Measurements from ENCODE around the gene ARRDC5.
"Not testable (repeated sequence)": the region's sequence is repeated elsewhere in the genome, so short reads cannot be mapped to it uniquely, and the experiment has no call there.

ARRDC5 gene
- long read RNA-seq, donor 1 = 0 reads
- long read RNA-seq, donor 2 = 0 reads
- long read RNA-seq, donor 3 = 0 reads
- long read RNA-seq, donor 4 = 0 reads
- long read RNA-seq, donor 5, partial matches to known transcripts = 5 of 5 reads
- long read RNA-seq, donor 5, other reads (novel, unspliced or antisense) = 0 of 5 reads
- long read RNA-seq, donor 6 = 0 reads
- long read RNA-seq, donor 7 = 0 reads
- long read RNA-seq, donor 8 = 0 reads

DNA sequence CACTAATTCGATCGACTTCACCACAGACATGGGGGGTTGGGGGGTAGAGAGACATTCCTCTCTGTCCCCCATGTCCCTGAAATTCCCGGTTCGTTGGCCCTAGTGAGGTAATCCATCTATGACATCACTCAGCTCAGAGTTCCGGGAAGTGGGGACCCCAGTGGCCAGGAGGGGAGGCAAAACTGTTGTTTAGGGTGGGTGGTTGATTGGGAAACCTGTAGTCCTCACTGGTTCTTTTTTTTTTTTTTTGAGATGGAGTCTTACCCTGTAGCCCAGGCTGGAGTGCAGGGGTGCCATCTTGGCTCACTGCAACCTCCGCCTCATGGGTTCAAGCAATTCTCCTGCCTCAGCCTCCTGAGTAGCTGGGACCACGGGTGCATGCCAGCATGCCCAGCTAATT, at the start of gene ARRDC5:
TSS of gene ARRDC5 (minus strand) at position 101 of the 400 bp plus-strand sequence. CDS start at position 30, 71 bp downstream.
- DNase-seq = no peak

DNA sequence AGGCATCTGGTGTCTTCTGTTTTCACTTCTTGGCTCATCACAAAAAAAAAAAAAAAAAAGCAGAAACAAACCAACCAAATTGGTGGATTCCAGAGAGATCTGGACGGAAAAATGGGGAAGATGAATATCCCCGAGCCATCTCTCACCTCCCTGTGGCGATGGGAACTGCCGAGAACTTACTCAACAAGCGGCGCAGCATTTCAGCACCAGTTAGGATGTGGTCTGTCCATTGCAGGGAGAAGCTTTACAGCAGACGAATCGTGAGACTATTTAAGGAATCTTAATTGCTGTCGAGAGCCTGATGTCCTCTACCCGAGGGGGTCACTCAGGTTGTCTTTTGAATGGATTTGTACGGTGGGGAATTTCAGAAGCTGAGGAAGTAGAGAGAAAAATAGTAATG, 49.0 kb upstream of the ARRDC5 start:
- DNase-seq = no peak

DNA sequence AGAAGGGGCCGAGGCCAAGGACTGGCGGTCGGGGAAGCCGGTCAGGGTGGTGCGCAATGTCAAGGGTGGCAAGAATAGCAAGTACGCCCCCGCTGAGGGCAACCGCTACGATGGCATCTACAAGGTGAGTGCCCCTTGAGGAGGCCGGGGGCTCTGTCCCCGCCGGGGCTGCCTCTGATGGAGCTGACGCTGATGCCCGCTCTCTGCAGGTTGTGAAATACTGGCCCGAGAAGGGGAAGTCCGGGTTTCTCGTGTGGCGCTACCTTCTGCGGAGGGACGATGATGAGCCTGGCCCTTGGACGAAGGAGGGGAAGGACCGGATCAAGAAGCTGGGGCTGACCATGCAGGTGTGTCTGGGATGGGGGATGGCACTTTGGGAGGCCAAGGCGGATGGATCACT, 48.0 kb upstream of the ARRDC5 start:
- DNase-seq = not testable (repeated sequence)

DNA sequence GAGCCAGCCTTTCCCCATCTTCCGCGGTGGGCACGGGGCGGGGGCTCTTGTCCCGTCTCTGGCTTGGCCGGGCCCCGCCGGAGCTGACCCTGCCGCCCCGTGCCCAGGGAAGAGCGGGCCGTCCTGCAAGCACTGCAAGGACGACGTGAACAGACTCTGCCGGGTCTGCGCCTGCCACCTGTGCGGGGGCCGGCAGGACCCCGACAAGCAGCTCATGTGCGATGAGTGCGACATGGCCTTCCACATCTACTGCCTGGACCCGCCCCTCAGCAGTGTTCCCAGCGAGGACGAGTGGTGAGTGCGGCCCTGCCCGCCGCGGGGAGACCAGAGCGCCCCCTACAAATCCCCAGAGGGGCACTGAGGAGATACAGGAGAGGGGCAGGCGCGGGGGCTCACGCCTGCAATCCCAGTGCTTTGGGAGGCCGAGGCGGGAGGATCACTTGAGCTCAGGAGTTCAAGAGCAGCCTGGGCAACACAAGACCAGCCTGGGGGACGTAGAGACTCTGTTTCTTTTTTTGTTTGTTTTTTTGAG, 39.0 kb upstream of the ARRDC5 start:
- not testable (repeated sequence) for DNase-seq

DNA sequence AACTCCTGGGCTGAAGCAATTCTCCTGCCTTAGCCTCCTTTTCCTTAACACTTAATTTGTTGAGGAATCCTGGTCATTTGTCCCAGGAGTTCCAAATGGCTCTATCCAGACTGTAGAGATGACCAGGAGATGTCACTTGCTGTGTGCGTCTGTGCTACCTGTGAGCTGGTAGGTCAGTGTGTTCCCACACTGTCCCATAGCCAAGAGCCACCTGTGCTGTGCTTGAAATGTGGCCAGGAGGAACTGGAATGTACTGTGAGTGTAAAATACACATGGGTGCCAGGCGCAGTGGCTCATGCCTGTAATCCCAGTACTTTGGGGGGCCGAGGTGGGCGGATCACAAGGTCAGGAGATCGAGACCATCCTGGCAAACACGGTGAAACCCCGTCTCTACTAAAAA, 36.8 kb upstream of the ARRDC5 start:
- DNase-seq = no peak

DNA sequence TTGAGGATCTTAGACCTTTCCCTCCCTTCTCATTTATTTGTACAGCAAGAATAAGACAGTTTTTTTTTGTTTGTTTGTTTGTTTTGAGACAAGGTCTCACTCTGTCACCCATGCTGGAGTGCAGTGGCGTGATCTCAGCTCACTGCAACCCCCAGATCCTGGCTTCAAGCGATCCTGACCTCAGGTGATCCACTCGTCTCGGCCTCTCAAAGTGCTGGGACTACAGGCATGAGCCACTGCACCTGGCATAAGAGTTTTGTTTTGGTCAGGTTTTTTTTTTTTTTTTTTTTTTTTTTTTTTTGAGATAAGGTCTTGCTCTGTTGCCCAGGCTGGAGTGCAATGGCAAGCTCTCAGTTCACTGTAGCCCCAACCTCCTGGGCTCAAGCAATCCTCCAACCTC, 35.8 kb upstream of the ARRDC5 start:
- not testable (repeated sequence) for DNase-seq

DNA sequence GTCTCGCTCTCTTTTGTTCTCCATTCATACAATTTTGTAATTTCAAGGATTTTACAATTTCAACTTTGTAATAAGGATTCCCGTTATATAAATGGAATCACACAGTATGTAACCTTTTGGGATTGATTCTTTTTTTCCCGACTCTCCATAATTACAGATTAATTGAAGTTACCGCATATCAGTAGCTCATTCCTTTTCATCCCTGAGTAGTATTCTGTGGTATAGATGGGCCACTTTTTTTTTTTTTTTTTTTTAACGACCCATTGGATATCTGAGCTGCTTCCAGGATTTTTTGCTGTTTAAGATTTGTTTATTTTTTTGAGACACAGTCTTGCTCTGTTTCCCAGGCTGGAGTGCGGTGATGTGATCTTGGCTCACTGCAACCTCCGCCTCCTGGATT, 34.4 kb upstream of the ARRDC5 start:
- DNase-seq = no peak

DNA sequence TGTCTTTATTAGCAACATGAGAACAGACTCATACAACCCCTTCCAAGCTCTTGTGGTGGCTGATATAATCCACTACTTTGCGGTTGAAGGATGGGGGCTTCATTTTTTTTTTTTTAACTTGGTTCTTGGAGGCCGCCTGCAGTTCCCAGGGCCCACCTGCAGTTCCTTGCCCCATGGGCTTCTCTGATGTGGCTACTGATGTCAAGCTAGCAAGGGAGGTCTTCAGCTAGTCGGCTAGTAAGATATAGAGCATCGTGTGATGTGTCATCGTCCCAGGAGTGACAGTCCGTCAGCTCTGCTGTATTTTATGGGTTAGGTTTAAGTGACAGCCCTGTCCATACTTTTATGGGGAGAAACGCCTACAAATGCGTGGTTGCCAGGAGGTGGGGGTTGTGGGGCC, 32.7 kb upstream of the ARRDC5 start:
- DNase-seq = no peak

DNA sequence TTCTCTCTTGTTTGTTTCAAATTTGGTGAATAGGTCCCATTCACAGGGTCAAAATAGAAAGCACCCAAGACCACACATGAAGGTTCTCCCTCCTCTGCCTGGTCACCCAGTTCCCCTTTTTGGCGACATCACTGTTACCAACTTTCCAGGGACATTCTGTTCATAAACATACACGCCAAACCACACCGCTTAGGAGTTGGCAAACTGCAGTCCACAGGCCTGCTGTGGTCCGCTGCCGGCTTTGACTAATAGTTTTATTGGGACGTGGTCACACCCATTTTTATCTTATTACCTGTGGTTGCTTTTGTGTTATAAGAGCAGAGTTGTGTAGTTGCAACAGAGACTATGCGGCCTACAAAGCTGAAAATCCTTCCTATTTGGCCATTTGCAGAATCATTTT, 30.8 kb upstream of the ARRDC5 start:
- DNase-seq = no peak

DNA sequence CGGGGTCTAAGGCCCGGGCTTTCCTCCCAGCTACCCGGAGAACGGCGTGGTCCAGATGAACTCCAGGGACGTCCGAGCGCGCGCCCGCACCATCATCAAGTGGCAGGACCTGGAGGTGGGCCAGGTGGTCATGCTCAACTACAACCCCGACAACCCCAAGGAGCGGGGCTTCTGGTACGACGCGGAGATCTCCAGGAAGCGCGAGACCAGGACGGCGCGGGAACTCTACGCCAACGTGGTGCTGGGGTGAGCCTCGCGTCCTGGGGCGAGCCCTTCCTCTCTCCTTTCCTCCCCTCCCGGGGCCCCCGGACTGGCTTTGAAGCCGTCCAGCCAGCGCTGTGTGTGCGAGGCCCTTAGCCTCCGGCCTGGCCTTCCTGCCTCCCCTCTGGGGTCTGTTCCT, 30.0 kb upstream of the ARRDC5 start:
- DNase-seq = no peak

DNA sequence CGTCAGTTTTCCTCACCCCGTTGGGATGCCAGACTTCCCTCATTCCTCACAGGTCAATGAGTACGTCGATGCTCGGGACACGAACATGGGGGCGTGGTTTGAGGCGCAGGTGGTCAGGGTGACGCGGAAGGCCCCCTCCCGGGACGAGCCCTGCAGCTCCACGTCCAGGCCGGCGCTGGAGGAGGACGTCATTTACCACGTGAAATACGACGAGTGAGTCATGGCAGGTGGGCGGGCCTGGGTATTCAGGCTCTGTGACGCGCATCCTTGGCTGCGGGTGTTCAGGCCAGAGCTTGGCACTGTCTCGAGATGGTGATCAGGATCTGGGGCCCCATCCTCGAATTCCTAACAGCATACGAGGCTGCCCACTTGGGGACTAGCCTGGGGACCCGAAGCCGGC, 28.0 kb upstream of the ARRDC5 start:
- DNase-seq = no peak

DNA sequence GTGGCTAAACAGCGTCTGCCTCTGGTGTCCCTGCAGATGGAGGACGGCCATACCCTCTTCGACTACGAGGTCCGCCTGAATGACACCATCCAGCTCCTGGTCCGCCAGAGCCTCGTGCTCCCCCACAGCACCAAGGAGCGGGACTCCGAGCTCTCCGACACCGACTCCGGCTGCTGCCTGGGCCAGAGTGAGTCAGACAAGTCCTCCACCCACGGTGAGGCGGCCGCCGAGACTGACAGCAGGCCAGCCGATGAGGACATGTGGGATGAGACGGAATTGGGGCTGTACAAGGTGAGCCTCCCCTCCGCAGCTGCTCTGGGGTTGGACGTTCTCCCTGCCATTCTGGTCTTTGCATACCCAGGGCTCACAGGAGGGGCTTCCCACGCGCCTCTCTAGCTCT, 26.5 kb upstream of the ARRDC5 start:
- DNase-seq = no peak

DNA sequence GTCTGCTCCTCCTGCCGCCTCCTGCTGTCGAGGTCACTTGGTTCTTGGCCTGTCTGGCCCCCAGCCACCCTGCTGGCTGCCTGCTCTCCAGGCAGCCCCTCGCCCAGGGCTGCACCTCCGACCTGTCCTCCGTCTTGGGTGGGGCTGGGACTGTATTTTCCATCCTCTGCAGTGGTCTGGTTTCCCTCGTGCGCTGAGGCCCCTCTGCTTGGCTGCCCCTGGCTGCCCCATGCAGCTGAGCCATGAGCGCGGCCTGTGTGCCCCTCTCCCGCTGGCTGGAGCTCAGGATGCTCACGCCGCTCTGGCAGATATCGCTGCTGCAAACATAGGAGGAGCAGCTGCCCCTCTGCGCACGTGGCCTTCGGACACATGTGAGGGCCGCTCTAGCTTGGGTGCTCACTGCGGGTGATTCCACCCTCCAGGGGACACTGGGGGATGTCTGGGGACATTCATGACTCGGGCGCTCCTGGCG, 20.6 kb upstream of the ARRDC5 start:
- no peak for DNase-seq

DNA sequence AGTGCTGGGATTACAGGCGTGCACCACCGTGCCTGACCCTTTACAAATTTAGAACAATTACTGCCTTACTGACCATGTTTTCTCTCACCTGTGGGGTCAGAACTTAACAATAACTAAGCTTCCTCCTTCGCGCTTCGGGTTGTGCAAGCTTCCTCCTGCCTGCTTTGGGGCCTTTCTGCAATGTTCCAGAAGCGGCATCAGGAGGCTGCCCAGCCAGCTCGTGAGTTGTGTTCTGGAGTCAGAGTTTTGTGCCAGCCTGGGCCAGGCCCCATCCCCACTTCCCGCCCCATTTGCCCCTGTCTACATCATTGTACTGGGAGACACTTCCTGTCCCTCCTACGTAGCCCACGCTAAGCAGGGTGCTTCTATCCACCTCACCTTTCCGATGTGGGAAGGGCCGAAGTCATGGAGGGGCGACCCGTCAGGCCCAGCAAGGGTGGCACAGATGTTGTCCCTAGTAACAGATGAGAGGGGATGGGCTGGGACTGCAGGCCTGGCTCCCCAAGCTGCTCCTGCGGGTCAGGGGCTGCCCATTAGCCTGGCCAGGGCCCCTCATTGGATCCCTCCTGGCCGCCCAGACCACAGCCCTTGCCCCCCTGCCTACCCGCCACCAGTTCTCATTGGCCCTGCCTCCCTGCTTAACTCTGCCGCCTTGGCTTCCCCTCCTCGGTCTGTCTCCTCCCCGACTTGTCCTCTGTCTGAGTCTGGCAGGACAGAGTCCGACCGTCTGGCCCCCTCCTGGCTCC, 20.0 kb upstream of the ARRDC5 start:
- no peak for DNase-seq

DNA sequence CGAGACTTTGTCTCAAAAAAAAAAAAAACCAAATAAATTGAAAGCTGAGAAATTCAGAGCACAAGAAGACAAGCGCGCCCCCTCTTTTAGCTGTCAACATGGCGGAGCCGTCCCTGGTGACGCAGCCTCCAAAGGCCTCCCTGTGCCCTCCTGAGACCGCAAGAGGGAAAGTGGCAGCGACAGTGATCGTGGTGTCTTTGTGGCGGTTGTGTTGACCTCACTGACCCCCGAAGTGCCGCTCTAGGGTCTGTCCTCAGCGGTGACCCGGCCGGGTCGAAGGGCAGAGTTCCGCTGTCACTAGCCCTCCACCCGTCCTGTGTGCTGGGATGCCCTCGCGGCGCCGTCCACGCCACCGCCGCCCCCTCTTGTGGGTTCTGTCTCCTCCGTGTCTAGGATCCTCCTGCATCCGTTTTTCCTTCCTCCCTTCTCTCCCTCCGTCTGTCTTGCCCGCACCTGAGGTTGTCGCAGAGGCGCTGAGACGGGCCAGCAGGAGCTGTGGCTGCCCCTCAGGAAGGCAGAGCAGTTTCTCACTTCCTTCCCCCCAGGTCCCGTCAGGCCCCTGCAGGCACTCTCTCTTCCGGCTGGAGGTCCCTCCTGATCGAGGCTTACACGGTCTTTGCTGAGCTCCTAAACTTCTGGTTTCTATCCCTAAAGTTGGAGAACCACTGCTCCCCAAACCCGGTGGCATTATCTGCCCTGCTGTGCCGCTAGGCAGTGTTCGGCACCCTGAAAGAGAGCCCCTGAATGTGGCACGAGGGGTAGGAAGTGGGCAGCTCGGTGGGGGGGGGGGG, 13.8 kb upstream of the ARRDC5 start:
- no peak for DNase-seq

DNA sequence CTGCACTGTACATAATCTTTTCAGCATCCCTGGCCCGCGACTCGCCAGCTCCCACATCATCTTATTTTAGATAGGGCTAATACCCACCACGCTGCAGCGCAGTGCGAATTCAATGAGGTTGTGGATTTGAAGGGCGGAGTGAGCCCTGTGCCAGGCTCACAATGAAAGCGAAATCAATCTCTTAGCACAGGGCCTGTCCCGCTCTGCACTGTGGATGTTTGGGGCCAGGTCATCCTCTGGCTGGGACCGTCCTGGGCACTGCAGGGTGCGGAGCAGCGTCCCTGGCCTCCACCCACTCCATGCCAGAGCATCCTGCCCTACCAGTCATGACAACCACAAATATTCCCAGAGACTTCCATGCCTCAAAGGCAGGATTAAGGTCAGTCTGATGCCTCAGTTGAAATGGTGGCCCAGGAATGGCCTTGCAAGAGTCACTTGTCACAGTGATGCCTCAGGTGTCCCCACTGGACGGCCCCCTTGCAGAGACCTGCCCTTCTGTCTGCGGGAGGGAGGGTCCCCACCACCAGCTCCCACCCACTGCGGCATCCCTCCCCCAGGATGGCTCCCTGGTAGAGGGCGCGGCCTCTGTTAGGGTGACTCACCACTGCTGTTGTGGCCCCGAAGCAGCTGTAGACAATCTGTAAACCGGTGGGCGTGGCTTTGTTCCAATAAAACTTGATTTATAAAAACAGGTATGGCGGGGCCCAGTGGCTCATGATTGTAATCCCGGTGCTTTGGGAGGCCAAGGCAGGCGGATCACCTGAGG, 12.2 kb upstream of the ARRDC5 start:
- no peak for DNase-seq

DNA sequence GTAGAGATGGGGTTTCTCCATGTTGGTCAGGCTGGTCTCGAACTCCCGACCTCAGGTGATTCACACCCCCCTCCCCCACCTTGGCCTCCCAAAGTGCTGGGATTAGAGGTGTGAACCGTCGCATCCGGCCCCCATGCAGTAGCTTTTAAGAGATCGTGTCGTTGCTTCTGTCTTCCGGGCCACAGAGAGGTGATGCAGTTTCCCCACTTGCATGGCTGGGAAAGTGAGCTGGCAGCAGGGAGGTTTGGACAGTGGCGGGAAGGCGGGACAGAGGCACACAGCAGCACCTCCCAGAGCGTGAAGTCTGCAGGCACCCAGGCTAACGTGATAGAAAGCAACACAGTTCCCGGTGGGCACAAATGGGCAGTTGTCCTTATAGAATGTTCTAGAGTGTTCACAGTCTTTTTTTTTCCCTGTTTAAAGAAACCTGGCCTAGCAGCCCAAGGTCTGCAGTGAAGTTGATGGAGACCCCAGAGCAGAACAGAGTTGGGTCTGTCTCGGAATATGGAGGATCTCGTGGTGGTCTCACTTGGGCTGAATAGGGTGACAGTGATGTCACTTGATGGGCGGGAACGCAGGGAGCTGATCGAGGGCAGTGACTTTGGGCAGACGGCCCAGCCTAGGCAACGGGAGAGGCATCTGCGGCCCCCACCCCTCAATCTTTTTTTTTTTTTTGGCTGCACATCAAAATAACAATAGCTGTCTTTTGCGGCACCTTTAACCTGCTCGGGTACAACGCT, 11.5 kb upstream of the ARRDC5 start:
- no peak for DNase-seq

DNA sequence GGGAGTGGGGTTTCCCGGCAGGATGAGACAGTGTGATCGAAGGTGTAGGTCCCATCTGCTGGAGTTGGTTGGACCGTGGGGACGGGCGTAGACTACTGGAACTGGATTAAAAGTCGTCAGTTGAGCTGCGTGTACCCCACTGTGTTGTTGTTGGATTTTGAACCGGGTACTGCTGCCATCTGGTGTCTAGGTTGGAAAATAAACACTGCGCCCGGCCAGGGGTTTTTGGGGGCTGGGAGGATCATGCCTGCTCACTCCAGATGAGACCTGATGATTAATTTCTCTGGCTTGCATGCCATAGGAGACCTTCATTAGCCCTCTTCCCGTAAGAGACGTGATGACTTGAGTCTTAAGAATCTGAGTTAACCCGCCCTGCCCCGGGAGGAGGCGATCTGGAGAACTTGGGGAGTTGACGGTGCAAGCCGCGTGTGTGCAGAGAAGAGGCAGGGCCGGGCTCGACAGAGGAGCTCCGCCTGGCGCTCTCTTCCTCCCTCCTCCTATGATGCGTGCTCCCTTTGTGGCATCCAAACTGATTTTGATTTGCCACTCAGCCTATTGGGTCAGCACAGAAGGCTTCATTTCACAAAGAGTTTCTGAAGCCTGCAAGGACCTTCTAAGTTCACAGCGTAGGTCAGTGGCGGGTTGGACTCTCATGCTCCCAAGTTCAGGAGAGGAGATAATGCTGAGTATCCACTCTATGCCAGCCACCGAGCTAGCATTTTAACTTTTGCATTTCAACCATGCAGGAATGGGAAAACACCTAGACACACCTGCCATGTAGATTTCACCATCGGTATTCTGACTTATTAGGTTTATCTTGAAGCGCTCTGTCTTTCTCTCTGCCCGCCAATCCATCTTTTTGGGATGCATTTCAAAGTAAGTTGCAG, 9.3 kb upstream of the ARRDC5 start:
- DNase-seq = peak; percentile 69

DNA sequence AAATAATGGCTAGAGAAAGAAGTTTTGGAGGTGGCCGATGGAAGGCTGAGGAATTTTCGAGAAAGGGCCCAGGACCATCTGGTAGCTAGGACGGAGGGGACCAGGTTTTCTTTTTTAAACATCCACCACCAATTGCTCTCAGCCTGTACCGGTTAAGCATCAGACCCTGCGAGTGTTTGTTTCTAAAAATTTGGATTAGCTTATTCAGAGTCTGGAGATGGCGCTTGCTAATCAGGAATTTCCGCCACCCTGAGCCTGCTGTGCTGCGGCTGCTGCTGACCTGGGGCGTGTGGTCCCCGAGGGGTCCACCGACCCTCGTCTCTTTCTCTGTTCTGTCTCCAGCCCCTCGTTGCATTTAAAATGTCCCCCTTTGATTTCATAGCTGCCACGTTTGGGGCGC, 8.6 kb upstream of the ARRDC5 start:
- DNase-seq = no peak

DNA sequence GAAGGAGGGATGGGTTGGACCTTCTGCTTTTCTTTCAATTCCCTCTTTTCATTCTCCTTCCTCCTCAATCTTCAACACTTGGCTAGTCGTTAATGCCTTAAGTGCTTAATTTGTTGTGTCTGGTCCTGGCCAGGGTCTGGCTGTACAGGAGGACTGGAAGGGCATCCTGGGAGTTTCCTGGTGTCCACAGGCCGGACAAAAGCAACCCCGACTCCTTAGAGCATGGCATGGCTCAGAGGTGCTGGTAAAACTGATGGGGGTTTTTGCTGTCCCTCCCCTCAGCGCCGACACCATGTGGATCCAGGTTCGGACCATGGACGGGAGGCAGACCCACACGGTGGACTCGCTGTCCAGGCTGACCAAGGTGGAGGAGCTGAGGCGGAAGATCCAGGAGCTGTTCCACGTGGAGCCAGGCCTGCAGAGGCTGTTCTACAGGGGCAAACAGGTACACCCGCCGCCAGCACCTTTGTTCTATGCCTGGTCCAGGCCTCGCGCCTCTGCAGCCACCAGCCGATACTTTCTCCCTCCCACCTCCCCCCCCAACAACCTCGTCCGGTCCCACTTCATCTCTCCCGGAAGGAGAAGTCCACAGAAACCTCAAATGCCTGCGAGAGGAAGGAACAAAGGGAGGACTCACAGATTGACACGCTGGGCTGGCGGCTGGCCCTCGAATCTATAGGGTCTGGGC, 8.0 kb upstream of the ARRDC5 start:
- DNase-seq = peak; percentile 52
